GM19467 (cell line): Measurements from ENCODE around the gene PNMA6F.
"Not testable (repeated sequence)": the region's sequence is repeated elsewhere in the genome, so short reads cannot be mapped to it uniquely, and the experiment has no call there.

ENCODE experiments used
- ATAC-seq: cut with Tn5 transposase; IDR thresholded peaks from one replicate; pipeline ENCODE4 v1.9.1; 2021; ENCODE audit warnings: mild to moderate bottlenecking, moderate library complexity; ENCODE audit not compliant: unreplicated experiment

PNMA6F gene

GRCh38 chrX:153336121-153336894 lies 14.7 kb upstream of the PNMA6F start:
- ATAC-seq, result no peak

- ATAC-seq, result no peak
Observed at GRCh38 chrX:153334654-153335295, 13.2 kb upstream of the PNMA6F start.

- peak; percentile 84 for ATAC-seq
Observed at GRCh38 chrX:153333821-153334653, 12.5 kb upstream of the PNMA6F start, which contains the start of gene ZNF275. Gene ZNF275, plus strand, starts transcription at chrX:153334153. Its CDS starts 2,527 bp downstream, at chrX:153336680.

GRCh38 chrX:153333266-153333665 lies 11.7 kb upstream of the PNMA6F start:
- no peak for ATAC-seq

GRCh38 chrX:153327561-153327960 lies 6.0 kb upstream of the PNMA6F start:
- ATAC-seq, result no peak

- no peak for ATAC-seq
Observed at GRCh38 chrX:153320555-153321184, 897 bp downstream of the PNMA6F start.

- ATAC-seq, result not testable (repeated sequence)
Observed at GRCh38 chrX:153320047-153320443, 1.5 kb downstream of the PNMA6F start.

- no peak for ATAC-seq
Observed at GRCh38 chrX:153319295-153320046, 2.1 kb downstream of the PNMA6F start.

GRCh38 chrX:153318811-153319210 lies 2.8 kb downstream of the PNMA6F start:
- no peak for ATAC-seq

GRCh38 chrX:153317996-153318722 lies 3.4 kb downstream of the PNMA6F start:
- ATAC-seq, result no peak

- ATAC-seq, result no peak
Observed at GRCh38 chrX:153317306-153317705, 4.3 kb downstream of the PNMA6F start.

GRCh38 chrX:153312842-153313241 lies 8.7 kb downstream of the PNMA6F start:
- ATAC-seq, result no peak

- ATAC-seq, result no peak
Observed at GRCh38 chrX:153312041-153312440, 9.5 kb downstream of the PNMA6F start.

- no peak for ATAC-seq
Observed at GRCh38 chrX:153310901-153311300, 10.7 kb downstream of the PNMA6F start.

GRCh38 chrX:153307276-153308178 lies 14.0 kb downstream of the PNMA6F start:
- no peak for ATAC-seq

GRCh38 chrX:153306527-153307115 lies 14.9 kb downstream of the PNMA6F start:
- ATAC-seq, result no peak

- ATAC-seq, result no peak
Observed at GRCh38 chrX:153305972-153306371, 15.6 kb downstream of the PNMA6F start.
